Kidney glomerular epithelial cell (primary cell): ENCODE data around the gene NEDD9.
A peak's percentile ranks its signal among the peaks of the same experiment; 100 is the strongest.

ENCODE experiments used
- DNase-seq: peaks from one replicate; lab custom pipeline; 2025; lab: John Stamatoyannopoulos, UW

The NEDD9 gene

DNA sequence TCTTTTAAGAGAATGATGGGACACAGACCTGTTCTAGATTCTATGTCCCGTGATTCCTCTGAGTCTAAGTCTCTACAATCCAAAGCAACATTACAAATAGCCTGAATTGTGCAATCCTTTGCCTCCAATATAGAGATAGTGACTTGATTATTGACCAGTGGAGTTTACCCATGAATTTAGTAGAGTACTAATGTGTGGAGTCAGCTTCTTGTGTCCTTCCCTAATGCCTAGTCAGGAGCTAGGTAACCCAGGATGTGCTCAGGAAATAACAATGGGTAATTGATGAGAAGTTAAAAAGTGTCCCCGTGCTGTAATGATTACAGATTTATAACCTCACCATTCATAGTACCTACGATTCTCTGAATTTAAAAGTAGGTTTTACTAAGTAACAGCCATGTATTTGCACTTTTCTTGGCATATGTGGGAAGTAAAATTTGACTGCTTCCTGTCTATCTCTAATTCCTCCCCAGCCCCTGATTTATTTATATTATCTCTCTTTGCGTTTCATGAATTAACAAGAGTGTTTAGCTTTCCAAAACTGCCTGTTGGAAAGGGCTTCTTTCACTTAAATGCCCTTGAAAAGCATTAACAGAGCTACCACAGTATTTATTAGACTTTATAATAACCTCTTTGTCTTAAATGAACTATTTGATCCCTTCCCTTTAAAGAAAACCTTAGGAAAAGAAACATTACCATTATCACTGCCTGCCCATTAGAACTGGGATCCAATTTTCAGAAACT lies 30.5 kb downstream of the NEDD9 start:
- no peak for DNase-seq

DNA sequence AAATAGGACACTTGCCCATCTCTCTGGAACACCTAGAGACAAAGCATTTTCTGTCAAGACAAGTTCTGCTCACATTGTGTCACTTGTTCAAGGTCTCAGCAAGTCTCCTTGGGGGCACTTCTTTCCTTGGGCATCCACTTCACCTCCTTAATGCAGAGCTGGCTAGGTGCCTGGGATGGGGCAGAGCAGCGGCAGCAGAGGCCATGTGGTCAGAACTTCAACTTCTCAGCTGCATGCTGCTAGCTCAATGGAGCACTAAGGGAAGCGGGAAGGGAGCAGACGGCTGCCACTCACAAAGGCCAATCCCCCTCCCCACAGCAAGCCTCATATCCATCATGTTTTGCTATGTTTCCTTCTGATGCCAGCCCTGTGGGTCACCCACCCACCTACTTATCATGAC lies 31.5 kb downstream of the NEDD9 start:
- no peak for DNase-seq

DNA sequence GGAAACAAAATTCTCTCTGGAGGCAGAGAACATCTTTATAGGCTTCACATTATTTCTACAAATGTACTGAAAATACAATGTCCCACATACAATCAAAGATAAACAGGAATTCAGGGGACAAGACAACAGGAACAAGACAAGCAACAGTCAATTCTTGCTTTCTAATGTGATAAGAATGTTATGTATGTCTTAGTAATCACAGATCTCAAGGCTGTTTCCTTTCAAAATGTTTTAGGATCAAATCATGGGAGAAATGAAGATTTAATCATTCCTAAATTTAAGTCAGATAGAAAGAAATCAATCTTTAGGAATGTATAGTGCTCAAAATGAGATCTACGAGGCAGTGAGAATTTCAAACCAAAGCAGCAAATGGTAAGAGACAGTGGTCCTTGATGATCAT lies 32.1 kb downstream of the NEDD9 start:
- no peak for DNase-seq

DNA sequence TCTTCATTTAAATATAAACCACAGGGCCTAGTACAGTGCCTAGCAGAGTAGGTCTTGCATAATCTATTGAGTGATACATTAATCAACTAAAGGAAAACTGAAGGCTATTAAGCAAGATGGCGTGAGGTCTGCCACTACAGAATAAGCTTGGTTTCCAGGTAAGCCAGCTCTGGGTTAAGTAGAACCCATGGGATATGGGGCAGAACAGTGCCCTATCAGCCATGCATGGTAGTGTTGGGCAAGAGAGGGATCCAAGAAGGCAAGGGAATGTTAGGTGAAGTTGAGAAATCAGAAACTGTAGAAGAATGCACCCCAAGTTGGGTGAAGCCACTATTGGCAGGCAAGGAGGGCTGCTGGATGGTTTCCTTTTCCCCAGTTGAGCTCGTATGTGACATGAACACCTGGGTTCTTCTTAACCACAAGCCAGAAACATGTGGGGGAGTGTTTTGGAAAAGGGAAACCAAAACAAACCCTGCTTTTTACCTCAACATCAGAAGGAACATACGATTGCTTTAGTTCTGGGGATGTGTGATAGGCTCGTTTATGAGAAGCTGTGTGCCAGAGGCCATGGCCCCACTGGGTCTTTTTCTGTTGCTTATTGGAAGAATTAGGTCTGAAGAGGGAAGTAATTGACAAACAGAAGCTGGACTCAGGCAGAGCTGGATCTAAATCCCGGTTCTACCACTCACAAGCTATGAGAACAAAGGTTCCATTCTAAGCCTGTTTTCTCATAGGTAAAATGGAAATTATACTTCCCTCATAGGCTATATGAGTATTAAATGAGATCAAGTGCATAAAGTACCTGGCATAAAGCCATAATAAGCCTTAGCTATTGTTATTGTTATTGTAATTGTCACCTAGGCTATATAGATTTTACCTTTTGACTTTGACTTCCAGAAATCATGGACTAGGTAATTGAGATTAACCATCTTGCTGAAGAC lies 33.5 kb downstream of the NEDD9 start:
- no peak for DNase-seq

DNA sequence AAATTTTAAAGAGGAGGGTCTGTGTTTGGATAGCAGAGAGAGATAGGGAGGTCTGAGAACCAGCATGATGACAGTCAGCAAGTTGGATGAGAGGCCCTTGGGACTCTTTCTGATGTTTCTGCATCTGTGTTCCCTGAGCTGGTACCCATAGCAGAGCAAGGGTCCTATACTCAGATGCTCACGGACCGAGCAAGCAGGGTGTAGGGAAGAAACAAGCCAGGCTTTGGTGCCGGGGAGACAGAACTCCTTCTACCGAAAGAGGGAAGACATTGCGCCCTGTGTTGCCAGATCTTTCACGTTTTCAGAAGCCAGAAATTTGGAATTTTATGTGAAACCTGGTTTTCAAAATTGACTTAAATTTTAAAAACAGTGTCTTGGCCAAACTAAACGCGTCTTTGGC lies 34.6 kb downstream of the NEDD9 start:
- no peak for DNase-seq

DNA sequence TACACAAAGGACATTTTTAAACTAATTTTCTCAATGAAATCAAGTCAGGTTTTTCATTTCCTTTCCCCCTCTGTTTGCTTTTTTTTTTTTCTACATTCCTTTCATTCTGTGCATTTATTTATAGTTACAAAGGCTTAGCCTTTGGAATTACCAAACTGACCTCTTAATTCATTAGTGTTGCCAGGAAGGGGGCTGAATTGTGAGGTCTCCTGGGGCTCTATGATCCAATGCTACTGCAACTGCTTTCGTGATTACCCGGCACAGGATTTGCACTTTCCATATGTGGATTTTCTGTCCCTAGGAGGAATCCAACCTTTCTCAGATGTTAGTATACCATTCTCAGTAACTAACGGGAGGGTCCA lies 35.3 kb downstream of the NEDD9 start:
- DNase-seq, result no peak

DNA sequence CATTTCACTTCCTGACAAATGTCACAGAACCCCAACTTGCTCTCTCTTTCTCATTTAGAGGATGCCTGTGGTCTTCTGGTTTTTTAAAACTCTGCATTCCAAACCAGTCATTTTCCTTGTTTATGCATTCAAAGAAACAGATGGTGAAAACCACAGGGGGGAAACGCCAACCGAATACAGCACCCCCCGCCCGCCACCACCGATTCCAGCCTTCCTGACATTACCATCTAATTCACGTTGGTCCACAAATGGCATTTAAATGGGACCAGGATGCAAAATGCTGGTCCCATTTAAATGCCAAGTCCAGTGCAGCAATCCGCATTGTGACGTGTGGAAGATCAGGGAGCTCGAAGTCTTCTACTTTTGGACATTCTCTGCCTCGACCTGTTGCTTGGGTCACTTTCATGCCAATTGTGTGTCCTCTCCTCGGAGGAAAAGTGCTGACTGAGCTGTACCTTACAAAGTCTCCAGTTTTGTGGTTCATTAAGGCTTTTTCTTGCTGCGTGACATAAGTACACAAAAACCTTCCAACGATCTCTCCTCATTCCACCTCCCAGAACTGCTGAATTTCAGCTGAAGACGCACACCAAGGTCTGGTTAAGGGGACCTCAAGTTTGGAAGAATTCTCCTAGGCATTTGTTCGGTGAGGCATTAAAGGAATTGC lies 35.8 kb downstream of the NEDD9 start:
- peak; percentile 43 for DNase-seq

DNA sequence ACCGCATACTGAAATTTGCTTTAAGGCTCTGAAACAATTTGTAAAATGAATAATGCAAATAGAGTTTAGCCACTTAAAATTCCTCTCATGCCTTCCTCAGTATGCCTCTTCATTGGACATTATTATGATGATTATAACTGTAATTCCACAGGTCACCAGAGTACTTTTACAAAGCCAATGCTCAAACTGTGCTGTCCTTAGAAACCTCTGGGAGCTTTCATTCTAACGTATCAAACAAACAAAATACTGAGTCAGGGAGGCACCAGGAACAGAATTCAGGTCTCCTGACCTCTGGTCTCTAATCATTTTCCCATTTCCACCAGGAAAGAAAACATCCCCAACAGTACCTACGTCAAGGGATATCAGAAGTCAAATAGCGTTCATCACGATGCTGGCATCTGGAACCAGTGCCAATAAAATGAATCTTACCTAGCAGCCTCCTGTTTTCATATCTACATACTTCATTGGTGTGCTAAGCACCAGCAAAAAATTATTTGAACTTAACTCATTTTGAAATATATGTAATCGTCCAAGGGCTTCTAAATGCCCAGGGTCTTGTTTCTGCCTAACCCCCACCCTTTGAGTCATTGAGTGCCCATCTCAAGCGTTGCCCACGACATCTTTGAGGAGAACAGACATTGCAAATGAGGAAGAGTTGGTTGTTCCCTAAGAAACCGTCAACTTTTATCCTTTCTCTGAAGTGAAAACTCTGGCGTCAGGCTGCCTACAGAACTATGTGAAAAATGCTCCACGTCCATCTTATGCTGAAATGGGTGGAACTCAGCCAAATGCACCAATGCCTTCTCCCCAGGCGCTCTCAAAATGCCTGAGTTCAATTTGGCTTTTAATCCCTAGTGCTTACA lies 37.9 kb downstream of the NEDD9 start:
- peak; percentile 61 for DNase-seq

DNA sequence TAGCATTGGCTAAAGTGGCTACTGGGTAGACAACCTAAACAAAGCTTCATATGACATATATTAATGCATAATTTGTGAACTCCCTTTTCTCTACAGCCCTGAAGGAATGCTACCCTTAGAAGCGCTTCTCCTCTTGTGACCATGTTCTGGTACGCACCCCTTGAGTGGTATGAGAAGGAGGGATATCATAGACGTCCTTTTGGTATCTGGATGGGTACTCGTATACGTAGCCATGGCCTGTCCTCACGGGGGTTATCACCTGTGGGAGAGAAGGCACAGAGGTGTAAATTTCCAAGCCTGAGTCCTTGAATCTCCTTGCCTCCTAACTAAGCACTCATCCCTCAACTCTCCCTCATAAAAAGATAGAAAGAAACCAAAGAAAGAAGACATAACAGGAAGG lies 39.0 kb downstream of the NEDD9 start:
- DNase-seq, result no peak

DNA sequence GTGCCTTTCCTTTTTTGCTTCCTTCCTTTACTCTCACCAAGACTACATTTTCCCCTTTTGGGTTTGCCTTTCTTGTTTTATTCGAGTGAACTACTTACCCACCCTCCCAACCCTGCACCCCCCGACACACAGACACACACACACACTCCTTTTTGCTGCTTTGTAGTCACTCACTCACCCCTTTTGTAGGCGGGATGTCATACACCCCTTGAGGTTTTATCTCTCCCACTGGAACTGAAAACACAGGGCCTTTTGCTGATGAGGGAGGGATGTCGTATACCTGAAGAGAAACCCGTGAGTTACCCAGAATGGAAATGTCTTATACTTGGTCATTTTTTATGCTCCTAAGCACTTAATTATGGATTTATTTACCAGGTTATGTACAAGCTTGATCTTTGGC lies 40.3 kb downstream of the NEDD9 start:
- no peak for DNase-seq

DNA sequence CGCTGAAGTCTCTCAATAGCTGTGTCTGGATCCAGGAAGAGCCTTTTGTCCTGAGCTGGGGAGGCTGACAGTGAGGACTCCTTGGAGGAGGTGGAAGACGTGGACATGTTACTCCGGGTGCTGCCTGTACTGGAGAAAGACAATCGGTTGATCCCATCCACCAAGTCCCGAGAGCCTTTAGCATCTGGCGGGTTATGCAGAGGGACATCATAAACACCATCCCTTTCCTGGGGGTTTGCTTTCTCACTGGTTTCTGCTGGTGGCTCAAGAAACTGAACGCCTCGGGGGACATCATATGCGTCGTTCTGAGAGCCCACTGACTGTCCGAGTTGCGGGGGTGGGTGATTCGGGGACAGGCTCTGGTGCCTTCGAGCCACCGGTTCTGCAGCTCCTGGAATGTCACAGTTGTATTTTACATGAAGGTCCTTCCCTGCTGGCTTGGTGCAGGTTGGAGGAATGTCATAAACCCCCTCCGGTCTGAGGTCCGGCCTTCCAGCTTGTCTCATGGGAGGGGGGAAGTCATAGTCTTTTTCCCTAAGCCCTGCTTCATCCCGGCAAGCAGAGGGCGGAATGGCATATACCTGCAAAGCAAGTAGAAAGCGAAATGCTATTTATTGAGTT lies 41.7 kb downstream of the NEDD9 start:
- DNase-seq, result no peak

DNA sequence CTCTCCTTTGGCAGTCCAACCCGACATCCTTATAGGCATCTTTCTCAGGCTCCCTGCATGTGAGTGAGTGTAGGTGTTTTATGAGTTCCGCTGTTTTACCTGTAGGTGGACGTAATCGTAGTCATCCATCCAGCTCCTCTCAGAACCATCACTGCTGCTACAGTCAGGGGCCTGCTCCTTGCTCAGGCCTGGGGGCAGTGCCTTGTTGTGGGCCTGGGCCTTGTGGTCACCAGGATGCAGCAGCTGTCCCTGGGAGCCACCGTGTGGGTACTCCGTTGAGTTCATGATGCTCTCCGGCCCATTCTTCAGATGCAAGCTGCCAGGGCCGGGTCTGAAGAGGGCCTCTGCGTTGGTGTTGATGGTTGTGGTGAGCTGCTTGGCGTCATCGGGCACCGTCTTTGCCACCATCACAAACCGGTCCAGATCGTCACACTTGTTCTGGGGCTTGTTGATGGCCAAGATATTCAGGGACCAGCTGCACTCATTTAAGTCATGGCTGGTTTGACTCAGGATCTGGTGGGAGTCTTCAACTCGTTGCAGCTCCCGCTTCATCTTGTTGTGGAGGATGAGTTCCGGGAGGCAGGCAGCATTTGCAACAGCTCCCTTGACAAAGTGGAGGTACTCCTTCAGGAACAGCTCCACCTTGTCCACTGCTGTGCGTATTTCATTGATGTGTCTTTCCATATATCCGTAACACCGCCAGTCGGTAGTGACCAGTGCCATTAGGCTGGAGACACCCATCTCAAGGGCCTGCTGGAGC lies 42.4 kb downstream of the NEDD9 start:
- DNase-seq, result no peak

DNA sequence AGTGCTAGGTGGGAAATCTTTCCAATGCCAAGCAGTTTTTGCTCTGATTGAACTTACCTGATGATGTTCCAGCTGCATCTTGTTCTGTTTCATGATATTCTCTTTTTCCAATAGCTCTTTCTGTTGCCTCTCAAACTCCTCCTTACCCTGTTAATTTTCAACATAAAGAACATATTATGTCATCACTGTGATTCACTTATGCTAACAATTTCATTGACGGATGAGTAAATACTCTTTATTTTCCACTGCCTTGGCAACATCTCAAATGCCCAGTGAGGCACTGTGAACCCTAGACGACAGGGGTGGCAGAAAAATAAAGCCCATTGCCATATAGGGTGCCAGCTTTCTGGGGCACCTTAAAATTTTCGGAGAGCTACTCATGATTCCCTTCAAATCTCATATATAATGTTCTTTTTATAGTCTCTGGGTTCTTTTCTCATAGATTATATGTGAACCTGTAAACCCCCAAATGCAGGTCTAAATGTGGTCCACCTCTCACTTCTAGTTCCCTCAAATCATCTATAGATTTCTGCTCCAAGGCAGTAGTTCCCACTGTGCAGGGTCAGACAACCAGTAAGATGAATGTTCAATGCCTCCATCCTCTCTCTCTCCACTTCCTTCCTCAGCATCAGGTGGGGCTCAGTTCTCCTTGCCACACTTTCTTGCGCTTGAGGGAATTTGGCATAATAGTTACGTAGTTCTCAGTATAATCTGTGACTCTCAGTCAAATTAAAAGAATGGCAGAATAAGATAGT lies 44.1 kb downstream of the NEDD9 start:
- peak; percentile 91 for DNase-seq

DNA sequence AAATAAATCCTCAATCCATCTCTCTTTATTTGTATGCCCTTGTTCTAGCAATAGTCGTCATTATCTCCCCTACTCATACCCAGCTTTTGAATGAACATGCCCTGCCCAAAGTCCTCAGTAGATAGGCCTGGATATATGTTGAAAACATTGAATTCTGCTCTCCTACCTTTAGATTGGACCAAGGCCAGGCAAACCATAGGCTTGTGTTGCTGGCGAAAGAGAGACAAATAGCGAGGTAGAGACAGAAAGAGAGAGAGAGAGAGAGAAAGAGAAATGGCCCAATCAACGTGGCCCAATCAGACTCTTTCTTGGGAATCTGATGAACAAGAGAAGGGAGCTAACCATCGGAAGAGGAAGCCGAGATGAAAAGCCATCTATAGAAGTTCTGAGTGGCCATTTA lies 45.2 kb downstream of the NEDD9 start:
- no peak for DNase-seq

DNA sequence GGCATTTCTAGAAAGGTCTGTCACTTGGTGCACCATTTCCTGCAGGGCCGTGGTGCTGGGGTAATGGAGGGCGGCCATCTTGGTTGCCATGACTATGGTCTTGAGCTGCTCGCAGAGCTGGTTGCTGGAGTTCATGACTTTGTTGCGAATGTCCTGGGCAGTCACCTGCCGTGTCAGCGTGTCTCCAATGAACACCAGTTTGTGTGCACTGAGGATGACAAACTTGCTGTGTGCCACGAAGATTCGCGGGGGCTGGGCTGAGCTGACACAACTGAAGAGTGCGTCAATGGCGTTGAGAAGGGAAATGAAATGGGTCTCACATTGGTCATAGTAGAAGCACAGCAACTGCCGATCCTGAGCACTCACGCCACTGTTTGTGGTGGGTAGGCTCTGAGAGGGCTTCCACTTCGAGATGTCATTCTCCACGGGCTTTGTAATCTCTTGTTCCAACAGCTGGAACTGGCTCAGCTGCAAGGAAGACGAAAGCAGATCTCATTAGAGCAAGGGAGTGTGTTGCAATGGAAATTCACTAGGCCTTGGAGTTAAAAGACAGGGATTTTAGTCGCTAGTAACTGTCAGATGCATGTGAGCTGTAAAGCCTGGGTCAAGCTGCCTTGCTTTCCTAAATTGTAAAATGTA lies 47.1 kb downstream of the NEDD9 start:
- no peak for DNase-seq

DNA sequence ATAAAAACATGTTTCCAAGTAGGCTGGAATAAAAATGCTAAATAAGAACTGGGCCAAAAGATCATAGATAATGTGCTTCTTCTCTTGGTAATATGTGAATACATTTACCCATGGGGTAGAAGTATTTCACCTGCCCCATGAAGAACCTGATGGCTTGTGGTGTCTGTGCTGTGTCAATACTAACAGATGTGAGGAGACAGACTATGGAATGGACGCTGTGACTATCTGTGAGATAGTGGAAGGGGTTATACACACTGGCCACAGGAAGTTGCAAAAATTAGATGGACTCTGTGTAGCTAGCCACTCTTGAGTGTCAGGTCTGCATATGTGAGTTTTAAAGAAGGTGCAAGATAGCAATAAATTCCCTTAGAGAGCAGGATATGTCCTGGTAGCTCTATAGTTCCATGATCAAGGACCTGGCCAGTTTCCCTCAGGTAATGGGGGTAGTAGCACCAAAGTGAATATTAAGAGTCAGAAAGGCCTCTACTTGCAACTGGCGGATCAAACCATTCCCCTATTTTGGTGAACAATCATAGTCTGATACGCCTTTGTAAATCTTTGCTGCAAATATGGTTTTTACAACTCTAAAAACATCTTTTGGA lies 48.6 kb downstream of the NEDD9 start:
- DNase-seq, result no peak

DNA sequence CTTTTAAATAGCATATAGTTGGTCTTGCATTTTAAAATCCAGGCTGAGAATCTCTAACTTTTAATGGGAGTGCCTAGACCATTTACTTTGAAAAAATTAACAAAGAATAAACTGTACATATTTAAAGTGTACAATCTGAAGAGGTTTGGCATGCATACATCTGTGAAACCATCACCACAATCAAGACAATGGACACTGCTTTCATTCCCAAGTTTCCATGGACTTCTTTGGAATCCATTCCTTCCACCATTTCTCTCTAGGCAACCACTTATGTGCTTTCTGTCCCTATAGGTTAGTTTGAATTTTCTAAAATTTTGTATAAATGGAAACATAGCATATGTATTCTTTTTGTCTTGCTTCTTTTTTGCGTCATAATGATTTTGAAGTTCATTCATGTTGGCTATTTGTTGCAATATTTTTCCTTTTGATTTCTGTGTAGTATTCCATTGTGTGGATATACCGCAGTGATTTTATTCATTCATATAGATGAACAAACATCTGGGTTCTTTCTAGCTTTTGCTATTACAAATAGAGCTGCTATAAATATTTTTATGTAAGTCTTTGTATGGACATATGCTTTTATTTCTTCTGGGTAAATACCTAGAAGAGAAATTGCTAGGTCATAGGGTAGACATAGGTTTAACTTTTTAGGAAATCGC lies 50.9 kb downstream of the NEDD9 start:
- DNase-seq, result no peak

DNA sequence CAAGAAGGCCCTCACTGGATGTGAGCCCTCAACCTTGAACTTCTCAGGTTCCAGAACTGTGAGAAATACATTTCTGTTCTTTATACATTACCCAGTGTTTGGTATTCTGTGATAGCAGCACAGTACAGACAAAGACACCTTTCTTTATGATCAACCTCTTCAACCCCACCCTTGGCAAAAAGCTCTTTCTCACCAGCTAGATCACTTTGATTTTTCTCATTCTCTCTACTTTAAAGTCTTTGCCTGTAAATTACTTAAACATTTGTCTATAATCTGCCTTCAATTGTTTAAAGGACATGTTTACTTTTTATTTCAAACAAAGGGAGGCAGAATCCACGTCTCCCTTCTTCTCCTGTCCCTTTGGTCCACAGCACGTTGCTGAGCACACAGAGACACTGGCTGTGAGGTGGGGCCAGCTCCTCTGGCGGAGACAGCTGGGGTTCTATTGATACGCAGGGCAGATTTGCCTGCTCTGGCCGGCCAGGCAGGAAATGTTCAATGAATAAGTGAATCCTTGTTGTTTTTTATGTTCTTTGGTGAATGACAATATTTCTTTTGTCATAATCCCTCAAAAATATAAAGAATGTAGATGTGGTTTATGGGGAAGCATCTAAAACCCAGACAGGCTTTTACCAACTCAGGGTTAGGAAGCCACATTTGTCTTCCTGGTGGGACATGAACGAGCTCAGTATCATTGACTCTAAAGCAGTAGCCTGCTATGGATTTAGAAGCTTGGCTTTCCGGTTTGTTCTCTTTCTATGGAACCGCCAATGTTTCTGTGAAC lies 52.9 kb downstream of the NEDD9 start:
- no peak for DNase-seq
